GM19351 (cell line): ENCODE data around the gene PPP1R3F.
"Not testable (repeated sequence)": the region's sequence is repeated elsewhere in the genome, so short reads cannot be mapped to it uniquely, and the experiment has no call there.

Experiments used
- ATAC-seq: cut with Tn5 transposase; IDR thresholded peaks from one replicate; pipeline ENCODE4 v1.9.1; 2021; ENCODE audit warnings: mild to moderate bottlenecking, moderate library complexity; ENCODE audit not compliant: unreplicated experiment

The PPP1R3F gene

GRCh38 chrX:49270249-49270921 is 792 bp downstream of the PPP1R3F start:
- ATAC-seq, result no peak

- ATAC-seq, result no peak
Measured at GRCh38 chrX:49271341-49271740, 1.7 kb downstream of the PPP1R3F start.

- ATAC-seq, result no peak
Measured at GRCh38 chrX:49272421-49272820, 2.8 kb downstream of the PPP1R3F start.

GRCh38 chrX:49273181-49273727 is 3.7 kb downstream of the PPP1R3F start:
- no peak for ATAC-seq

GRCh38 chrX:49276207-49276606 is 6.6 kb downstream of the PPP1R3F start:
- no peak for ATAC-seq

GRCh38 chrX:49276671-49277534 is 7.3 kb downstream of the PPP1R3F start:
- no peak for ATAC-seq

- ATAC-seq, result no peak
Measured at GRCh38 chrX:49277535-49277830, 7.9 kb downstream of the PPP1R3F start.

- ATAC-seq, result no peak
Measured at GRCh38 chrX:49278081-49278480, 8.5 kb downstream of the PPP1R3F start.

GRCh38 chrX:49282647-49283011 is 13.0 kb downstream of the PPP1R3F start:
- ATAC-seq, result no peak

GRCh38 chrX:49284212-49284611 is 14.6 kb downstream of the PPP1R3F start:
- no peak for ATAC-seq

GRCh38 chrX:49286136-49286535 is 16.5 kb downstream of the PPP1R3F start:
- no peak for ATAC-seq

- ATAC-seq, result no peak
Measured at GRCh38 chrX:49286581-49286980, 17.0 kb downstream of the PPP1R3F start.

GRCh38 chrX:49287665-49288064 is 18.1 kb downstream of the PPP1R3F start:
- no peak for ATAC-seq

GRCh38 chrX:49290215-49290614 is 20.6 kb downstream of the PPP1R3F start:
- no peak for ATAC-seq

- ATAC-seq, result peak; percentile 76
Measured at GRCh38 chrX:49291615-49292337, 22.2 kb downstream of the PPP1R3F start.

GRCh38 chrX:49292400-49293362 is 23.1 kb downstream of the PPP1R3F start:
- ATAC-seq, result no peak

GRCh38 chrX:49299293-49299692 is 29.7 kb downstream of the PPP1R3F start:
- not testable (repeated sequence) for ATAC-seq

- no peak for ATAC-seq
Measured at GRCh38 chrX:49300703-49301102, 31.1 kb downstream of the PPP1R3F start.

- no peak for ATAC-seq
Measured at GRCh38 chrX:49303346-49303745, 33.8 kb downstream of the PPP1R3F start, which contains the start of gene GAGE10. TSS of gene GAGE10 (plus strand) at chrX:49303646. CDS start at chrX:49304860, 1,214 bp downstream.

- not testable (repeated sequence) for ATAC-seq
Measured at GRCh38 chrX:49307775-49308174, 38.2 kb downstream of the PPP1R3F start.
